ENCODE data around the gene CDH13.

The CDH13 gene

GRCh38 chr16:83010776-83011720 is 384.3 kb downstream of the CDH13 start:
- no peak for DNase-seq

- no peak for DNase-seq
Measured at GRCh38 chr16:83011939-83012338, 385.2 kb downstream of the CDH13 start.

- no peak for DNase-seq
Measured at GRCh38 chr16:83013071-83013470, 386.3 kb downstream of the CDH13 start.

- DNase-seq: no peak
Measured at GRCh38 chr16:83019963-83020362, 393.2 kb downstream of the CDH13 start.

- no peak for DNase-seq
Measured at GRCh38 chr16:83021045-83021444, 394.3 kb downstream of the CDH13 start.

GRCh38 chr16:83021746-83022145 is 395.0 kb downstream of the CDH13 start:
- DNase-seq: no peak

- no peak for DNase-seq
Measured at GRCh38 chr16:83023011-83023410, 396.2 kb downstream of the CDH13 start.

- no peak for DNase-seq
Measured at GRCh38 chr16:83023640-83024039, 396.9 kb downstream of the CDH13 start.

- DNase-seq: no peak
Measured at GRCh38 chr16:83027973-83028372, 401.2 kb downstream of the CDH13 start.

- DNase-seq: no peak
Measured at GRCh38 chr16:83029467-83029866, 402.7 kb downstream of the CDH13 start.

GRCh38 chr16:83031524-83031923 is 404.8 kb downstream of the CDH13 start:
- DNase-seq: no peak

GRCh38 chr16:83037102-83037501 is 410.3 kb downstream of the CDH13 start:
- DNase-seq: no peak

GRCh38 chr16:83037884-83038283 is 411.1 kb downstream of the CDH13 start:
- no peak for DNase-seq

GRCh38 chr16:83040174-83040573 is 413.4 kb downstream of the CDH13 start:
- DNase-seq: no peak

- DNase-seq: no peak
Measured at GRCh38 chr16:83044589-83044988, 417.8 kb downstream of the CDH13 start.

GRCh38 chr16:83045790-83046189 is 419.0 kb downstream of the CDH13 start:
- DNase-seq: no peak

GRCh38 chr16:83046664-83047063 is 419.9 kb downstream of the CDH13 start:
- DNase-seq: no peak

- no peak for DNase-seq
Measured at GRCh38 chr16:83051451-83051850, 424.7 kb downstream of the CDH13 start.

- DNase-seq: no peak
Measured at GRCh38 chr16:83054283-83054682, 427.5 kb downstream of the CDH13 start.

- DNase-seq: no peak
Measured at GRCh38 chr16:83058376-83058775, 431.6 kb downstream of the CDH13 start.

- no peak for DNase-seq
Measured at GRCh38 chr16:83059237-83059636, 432.5 kb downstream of the CDH13 start.

- DNase-seq: no peak
Measured at GRCh38 chr16:83066011-83066410, 439.2 kb downstream of the CDH13 start.

- no peak for DNase-seq
Measured at GRCh38 chr16:83066881-83067280, 440.1 kb downstream of the CDH13 start.

GRCh38 chr16:83068686-83069085 is 441.9 kb downstream of the CDH13 start:
- no peak for DNase-seq
